ENCODE results near the gene ARHGAP24. TPM values are rescaled to one million over a fixed set of nuclear protein-coding genes. Genes with fewer than 3 reads are reported as not detected.
"Not testable (repeated sequence)": the region's sequence is repeated elsewhere in the genome, so short reads cannot be mapped to it uniquely, and the experiment has no call there.

Gene ARHGAP24
- total and polyA plus RNA-seq, 4 donors, result 16.1 to 40.5 (median 24.4) TPM

- no peaks in the 10 kb centered on the region for H3K36me3 ChIP-seq (ENCODE audit: control insufficient read depth, insufficient read depth, low read length)
- no peak overlapping the region for H3K27ac ChIP-seq (ENCODE audit: low read depth, low read length)
- H3K9me3 ChIP-seq (ENCODE audit: control insufficient read depth, insufficient read depth, low read length), result no peaks in the 10 kb centered on the region
- no peaks in the 10 kb centered on the region for H3K27me3 ChIP-seq (ENCODE audit: control insufficient read depth, insufficient read depth, low read length)
- no peak overlapping the region for H3K4me3 ChIP-seq (ENCODE audit: low read depth, low read length)
- DNase-seq (ENCODE audit: low read depth in 4 of 6, low spot score in 6 of 6), result no peak
- no peaks in the 10 kb centered on the region for H3K4me1 ChIP-seq (ENCODE audit: control insufficient read depth, insufficient read depth, low read length)
- 100% methylated on average over 1 of the region's 4 CpGs for WGBS (ENCODE audit: insufficient coverage)
Observed at GRCh38 chr4:85496933-85497332, 22.0 kb downstream of the ARHGAP24 start.

DNA sequence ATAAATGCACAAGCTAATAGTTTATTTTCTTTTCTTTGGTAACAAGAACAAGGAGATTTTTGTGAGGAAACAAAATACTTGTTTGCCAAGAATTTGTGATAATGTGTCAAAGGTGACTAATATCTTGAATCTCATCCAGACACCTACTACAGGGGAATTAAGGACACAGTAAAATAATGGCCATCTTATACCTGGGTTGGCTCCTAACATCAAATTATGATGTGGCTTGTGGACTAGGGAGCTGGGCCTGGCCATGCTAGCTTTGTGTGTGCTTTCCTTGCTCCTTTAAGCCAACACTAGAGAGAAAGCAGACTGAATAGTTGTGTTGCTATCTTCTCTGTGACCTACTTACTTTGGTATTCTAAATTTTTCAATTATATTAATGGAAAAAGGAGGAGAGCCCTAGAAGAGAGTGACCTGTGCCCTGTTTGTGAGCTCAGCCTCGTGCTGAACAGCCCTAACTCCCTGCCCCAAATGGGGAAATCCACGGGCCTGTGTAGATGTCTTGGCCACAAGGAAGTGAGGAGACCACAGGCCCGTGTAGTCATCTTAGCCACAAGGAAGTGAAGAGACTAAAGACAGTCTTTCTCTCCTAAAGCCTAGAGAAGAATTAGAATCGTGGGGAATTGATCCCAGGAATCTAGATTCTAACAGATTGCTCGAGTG is 23.3 kb downstream of the ARHGAP24 start:
- H3K27me3 ChIP-seq (ENCODE audit: control insufficient read depth, insufficient read depth, low read length), result no peaks in the 10 kb centered on the region
- no peaks in the 10 kb centered on the region for H3K36me3 ChIP-seq (ENCODE audit: control insufficient read depth, insufficient read depth, low read length)
- no peaks in the 10 kb centered on the region for H3K9me3 ChIP-seq (ENCODE audit: control insufficient read depth, insufficient read depth, low read length)
- no peak for DNase-seq (ENCODE audit: low read depth in 4 of 6, low spot score in 6 of 6)
- H3K4me3 ChIP-seq (ENCODE audit: low read depth, low read length), result no peak overlapping the region
- 70% methylated on average over 2 of the region's 5 CpGs for WGBS (ENCODE audit: insufficient coverage)
- no peak overlapping the region for H3K27ac ChIP-seq (ENCODE audit: low read depth, low read length)
- no peaks in the 10 kb centered on the region for H3K4me1 ChIP-seq (ENCODE audit: control insufficient read depth, insufficient read depth, low read length)

DNA sequence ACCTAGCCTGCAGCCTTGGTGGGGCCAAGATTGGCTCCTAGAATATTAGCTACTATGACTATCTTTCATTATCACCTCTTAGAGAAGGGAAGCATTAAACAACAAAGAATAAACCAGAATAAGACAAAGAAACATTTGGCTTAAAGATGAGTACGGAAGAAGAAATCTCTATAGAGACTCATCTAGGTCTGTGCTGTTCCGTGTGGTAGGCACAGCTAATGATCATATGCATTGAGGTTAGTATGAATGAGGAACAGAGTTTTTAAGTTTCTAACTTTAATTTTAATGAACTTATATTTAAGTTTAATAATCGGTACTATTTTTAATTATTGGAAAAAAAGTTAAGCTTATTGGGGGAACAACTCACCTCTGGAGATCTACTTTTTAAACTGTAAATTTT is 24.6 kb downstream of the ARHGAP24 start:
- Histone ChIP-seq H3K27me3 (ENCODE audit: control insufficient read depth, insufficient read depth, low read length) (no peaks in the 10 kb centered on the region), H3K4me3 (ENCODE audit: low read depth, low read length) (no peak overlapping the region), H3K9me3 (ENCODE audit: control insufficient read depth, insufficient read depth, low read length) (no peaks in the 10 kb centered on the region), H3K36me3 (ENCODE audit: control insufficient read depth, insufficient read depth, low read length) (no peaks in the 10 kb centered on the region), H3K27ac (ENCODE audit: low read depth, low read length) (no peak overlapping the region), H3K4me1 (ENCODE audit: control insufficient read depth, insufficient read depth, low read length) (no peaks in the 10 kb centered on the region)
- DNase-seq (ENCODE audit: low read depth in 4 of 6, low spot score in 6 of 6), result no peak
- no CpG with 5 or more reads among the region's 3 CpGs for WGBS (ENCODE audit: insufficient coverage)

GRCh38 chr4:85500110-85500867 is 25.3 kb downstream of the ARHGAP24 start:
- H3K4me3 ChIP-seq (ENCODE audit: low read depth, low read length), result no peak overlapping the region
- no peaks in the 10 kb centered on the region for H3K9me3 ChIP-seq (ENCODE audit: control insufficient read depth, insufficient read depth, low read length)
- no CpG with 5 or more reads among the region's 3 CpGs for WGBS (ENCODE audit: insufficient coverage)
- no peaks in the 10 kb centered on the region for H3K36me3 ChIP-seq (ENCODE audit: control insufficient read depth, insufficient read depth, low read length)
- no peaks in the 10 kb centered on the region for H3K27me3 ChIP-seq (ENCODE audit: control insufficient read depth, insufficient read depth, low read length)
- H3K27ac ChIP-seq (ENCODE audit: low read depth, low read length), result no peak overlapping the region
- no peaks in the 10 kb centered on the region for H3K4me1 ChIP-seq (ENCODE audit: control insufficient read depth, insufficient read depth, low read length)
- no peak for DNase-seq (ENCODE audit: low read depth in 4 of 6, low spot score in 6 of 6)

GRCh38 chr4:85501145-85501544 is 26.2 kb downstream of the ARHGAP24 start:
- not testable (repeated sequence) for H3K36me3 ChIP-seq (ENCODE audit: control insufficient read depth, insufficient read depth, low read length); H3K27me3 ChIP-seq (ENCODE audit: control insufficient read depth, insufficient read depth, low read length); H3K4me1 ChIP-seq (ENCODE audit: control insufficient read depth, insufficient read depth, low read length); H3K27ac ChIP-seq (ENCODE audit: low read depth, low read length); H3K4me3 ChIP-seq (ENCODE audit: low read depth, low read length); H3K9me3 ChIP-seq (ENCODE audit: control insufficient read depth, insufficient read depth, low read length); DNase-seq (ENCODE audit: low read depth in 4 of 6, low spot score in 6 of 6)

- H3K27me3 ChIP-seq (ENCODE audit: control insufficient read depth, insufficient read depth, low read length), result no peaks in the 10 kb centered on the region
- H3K4me3 ChIP-seq (ENCODE audit: low read depth, low read length), result no peak overlapping the region
- no peaks in the 10 kb centered on the region for H3K4me1 ChIP-seq (ENCODE audit: control insufficient read depth, insufficient read depth, low read length)
- 82% methylated on average over 2 of the region's 2 CpGs for WGBS (ENCODE audit: insufficient coverage)
- no peak overlapping the region for H3K27ac ChIP-seq (ENCODE audit: low read depth, low read length)
- DNase-seq (ENCODE audit: low read depth in 4 of 6, low spot score in 6 of 6), result no peak
- H3K36me3 ChIP-seq (ENCODE audit: control insufficient read depth, insufficient read depth, low read length), result no peaks in the 10 kb centered on the region
- no peaks in the 10 kb centered on the region for H3K9me3 ChIP-seq (ENCODE audit: control insufficient read depth, insufficient read depth, low read length)
Observed at GRCh38 chr4:85508654-85509053, 33.7 kb downstream of the ARHGAP24 start.

GRCh38 chr4:85509882-85510631 is 35.1 kb downstream of the ARHGAP24 start:
- WGBS (ENCODE audit: insufficient coverage), result 70% methylated on average over 3 of the region's 5 CpGs
- Histone ChIP-seq H3K27ac (ENCODE audit: low read depth, low read length) (no peak overlapping the region), H3K9me3 (ENCODE audit: control insufficient read depth, insufficient read depth, low read length) (no peaks in the 10 kb centered on the region), H3K27me3 (ENCODE audit: control insufficient read depth, insufficient read depth, low read length) (no peaks in the 10 kb centered on the region), H3K4me1 (ENCODE audit: control insufficient read depth, insufficient read depth, low read length) (no peaks in the 10 kb centered on the region), H3K4me3 (ENCODE audit: low read depth, low read length) (no peak overlapping the region), H3K36me3 (ENCODE audit: control insufficient read depth, insufficient read depth, low read length) (no peaks in the 10 kb centered on the region)
- no peak for DNase-seq (ENCODE audit: low read depth in 4 of 6, low spot score in 6 of 6)

DNA sequence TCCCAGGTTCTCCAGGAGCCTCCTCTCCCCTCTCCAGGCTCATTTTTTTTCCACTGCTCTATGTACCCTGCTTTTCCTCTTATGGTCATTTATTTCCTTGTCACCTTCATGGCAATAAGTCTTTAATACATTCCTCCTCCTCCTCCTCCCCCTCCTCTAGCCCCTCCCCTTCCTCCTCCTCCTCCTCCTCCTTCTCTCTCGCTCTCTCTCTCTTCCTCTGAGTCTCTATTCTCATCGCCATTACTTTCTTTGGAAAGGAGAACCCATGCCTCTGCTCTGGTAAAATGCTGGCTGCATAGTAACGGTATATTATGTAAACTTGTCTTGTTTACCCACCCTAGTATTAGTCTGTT is 35.7 kb downstream of the ARHGAP24 start:
- no peaks in the 10 kb centered on the region for H3K9me3 ChIP-seq (ENCODE audit: control insufficient read depth, insufficient read depth, low read length)
- no peak overlapping the region for H3K4me3 ChIP-seq (ENCODE audit: low read depth, low read length)
- H3K4me1 ChIP-seq (ENCODE audit: control insufficient read depth, insufficient read depth, low read length), result no peaks in the 10 kb centered on the region
- H3K27me3 ChIP-seq (ENCODE audit: control insufficient read depth, insufficient read depth, low read length), result no peaks in the 10 kb centered on the region
- no CpG with 5 or more reads among the region's 3 CpGs for WGBS (ENCODE audit: insufficient coverage)
- no peaks in the 10 kb centered on the region for H3K36me3 ChIP-seq (ENCODE audit: control insufficient read depth, insufficient read depth, low read length)
- no peak overlapping the region for H3K27ac ChIP-seq (ENCODE audit: low read depth, low read length)
- no peak for DNase-seq (ENCODE audit: low read depth in 4 of 6, low spot score in 6 of 6)

- DNase-seq (ENCODE audit: low read depth in 4 of 6, low spot score in 6 of 6), result no peak
- Histone ChIP-seq H3K9me3 (ENCODE audit: control insufficient read depth, insufficient read depth, low read length) (no peaks in the 10 kb centered on the region), H3K27ac (ENCODE audit: low read depth, low read length) (no peak overlapping the region), H3K4me1 (ENCODE audit: control insufficient read depth, insufficient read depth, low read length) (no peaks in the 10 kb centered on the region), H3K36me3 (ENCODE audit: control insufficient read depth, insufficient read depth, low read length) (no peaks in the 10 kb centered on the region), H3K27me3 (ENCODE audit: control insufficient read depth, insufficient read depth, low read length) (no peaks in the 10 kb centered on the region), H3K4me3 (ENCODE audit: low read depth, low read length) (no peak overlapping the region)
- WGBS (ENCODE audit: insufficient coverage), result no CpG with 5 or more reads among the region's 2 CpGs
Observed at GRCh38 chr4:85512446-85513205, 37.7 kb downstream of the ARHGAP24 start.
